Left renal cortex interstitium (tissue), 4 donors: ENCODE results near the gene UBR3. TPM values are rescaled to one million over a fixed set of nuclear protein-coding genes. Genes with fewer than 3 reads are reported as not detected.
"Not testable (repeated sequence)": the region's sequence is repeated elsewhere in the genome, so short reads cannot be mapped to it uniquely, and the experiment has no call there.

Experiments
- DNase-seq, 4 donors: peaks; one replicate each; pipeline ENCODE4 v3.0.0-alpha.2; 2013; ENCODE audit warnings: low read depth in 4 of 4, low spot score in 2 of 4, missing footprints in 1 of 4
- polyA plus RNA-seq, 4 donors: library from polyadenylated mRNA; unstranded; fragments of 120-200 nt; gene quantifications; one replicate each; pipeline ENCODE4 v1.2.1, GENCODE V29; 2013; ENCODE audit not compliant: insufficient read length in 4 of 4

The UBR3 gene
- polyA plus RNA-seq, 4 donors = 30.4 to 47.2 (median 39.1) TPM

DNA sequence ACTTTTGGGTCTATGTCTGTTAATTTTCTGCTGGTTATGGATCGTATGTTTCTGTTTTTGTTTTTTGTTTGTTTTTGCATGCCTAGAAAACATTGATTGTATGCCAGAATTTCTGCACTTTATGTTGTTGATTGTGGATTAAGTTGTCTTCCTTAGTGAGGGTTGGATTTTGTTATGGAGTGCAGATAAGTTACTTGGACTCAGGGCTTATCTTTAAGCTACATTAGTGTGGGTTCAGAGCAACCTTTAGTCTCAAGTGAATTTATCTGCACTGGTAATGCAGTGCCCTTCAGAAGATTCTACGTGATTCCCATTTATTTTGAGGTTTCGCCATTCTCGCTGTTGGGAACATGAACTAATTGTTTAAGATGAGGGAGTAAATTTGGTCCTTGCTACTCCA is 32.9 kb downstream of the UBR3 start:
- DNase-seq = no peak

DNA sequence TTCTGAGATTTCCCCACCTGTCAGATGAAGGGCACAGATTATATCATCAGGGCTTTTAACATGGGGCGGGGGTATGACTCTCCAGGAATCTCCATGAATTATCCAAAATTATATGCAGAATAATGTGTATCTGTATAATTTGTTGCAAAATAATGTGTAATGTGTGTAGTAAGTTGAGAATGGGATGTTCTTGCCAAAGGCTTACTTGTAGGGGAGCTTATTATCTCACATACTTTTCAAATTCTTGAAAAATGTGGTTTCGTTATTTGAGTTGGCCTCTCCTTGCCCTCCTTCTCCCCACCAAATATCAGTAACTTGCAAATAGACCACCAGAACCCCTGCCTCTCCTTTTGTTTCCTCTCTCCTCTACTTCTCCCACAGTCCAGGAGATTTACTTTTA is 35.6 kb downstream of the UBR3 start:
- no peak for DNase-seq

- DNase-seq = no peak
Measured at GRCh38 chr2:169865492-169865891, 38.2 kb downstream of the UBR3 start.

DNA sequence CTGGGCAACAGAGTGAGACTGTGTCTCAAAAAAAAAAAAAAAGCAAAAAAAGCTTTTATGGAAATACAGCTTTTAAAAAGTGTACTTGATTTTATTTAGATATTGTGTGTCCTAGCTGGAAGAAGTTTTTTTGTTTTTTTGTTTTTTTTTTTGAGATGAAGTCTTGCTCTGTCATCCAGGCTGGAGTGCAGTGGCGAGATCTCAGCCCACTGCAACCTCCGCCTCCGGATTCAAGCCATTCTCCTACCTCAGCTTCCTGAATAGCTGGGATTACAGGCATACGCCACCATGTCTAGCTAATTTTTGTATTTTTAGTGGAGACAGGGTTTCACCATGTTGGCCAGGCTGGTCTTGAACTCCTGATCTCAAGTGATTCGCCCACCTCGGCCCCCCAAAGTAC is 39.0 kb downstream of the UBR3 start:
- DNase-seq = not testable (repeated sequence)

DNA sequence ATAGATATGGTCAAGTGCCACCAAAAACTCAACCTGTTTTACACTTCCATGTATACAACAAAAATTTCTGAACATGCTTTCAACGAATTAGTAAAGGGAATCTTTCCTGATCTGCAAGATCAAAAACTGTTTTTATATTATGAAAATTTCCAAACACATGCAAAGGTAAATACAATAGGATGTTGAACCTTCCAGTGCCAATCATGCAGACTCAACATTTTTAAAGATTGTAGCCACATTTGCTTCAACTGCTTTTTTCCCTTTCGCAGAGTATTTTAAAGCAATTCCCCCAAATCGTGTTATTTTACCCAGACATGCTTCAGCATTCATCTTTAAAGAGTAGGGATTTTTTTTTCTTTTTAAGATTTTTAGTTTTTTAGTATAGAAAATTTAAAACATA is 40.3 kb downstream of the UBR3 start:
- no peak for DNase-seq

DNA sequence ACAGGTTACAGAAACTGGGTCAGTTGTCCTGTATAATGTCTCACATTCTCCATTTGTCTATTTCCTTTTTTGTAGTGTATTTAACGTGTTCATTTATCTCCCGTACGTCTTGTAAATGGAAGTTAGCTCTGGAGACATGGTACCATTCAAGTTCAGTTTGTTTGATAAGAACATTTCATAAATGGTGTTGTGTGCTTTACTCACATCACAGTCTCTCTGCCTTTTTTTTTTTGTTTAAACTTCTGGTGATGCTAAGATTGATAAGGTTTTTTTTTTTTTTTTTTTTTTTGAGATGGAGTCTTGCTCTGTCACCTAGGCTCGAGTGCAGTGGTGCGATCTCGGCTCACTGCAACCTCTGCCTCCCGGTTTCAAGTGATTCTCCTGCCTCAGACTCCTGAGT is 41.7 kb downstream of the UBR3 start:
- no peak for DNase-seq

GRCh38 chr2:169871369-169871768 is 44.1 kb downstream of the UBR3 start:
- DNase-seq = not testable (repeated sequence)

GRCh38 chr2:169871994-169872393 is 44.7 kb downstream of the UBR3 start:
- DNase-seq = no peak

DNA sequence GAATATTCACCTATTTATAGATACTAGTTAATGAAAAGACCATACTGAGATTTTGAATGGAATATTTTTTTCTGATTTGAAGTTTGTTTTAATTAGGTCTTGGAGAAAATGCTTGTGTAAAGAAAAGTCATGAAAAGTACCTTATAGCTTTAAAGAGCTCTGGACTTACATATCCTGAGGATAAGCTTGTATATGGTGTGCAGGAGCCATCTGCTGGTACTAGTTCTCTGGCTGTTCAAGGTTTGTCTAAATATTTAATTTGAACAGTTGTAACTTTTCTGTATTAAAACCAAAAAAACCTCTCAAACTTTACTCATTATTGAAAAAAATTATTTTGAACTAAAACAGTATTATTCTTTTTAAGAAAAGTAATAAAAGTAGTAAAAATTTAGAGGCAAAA is 50.1 kb downstream of the UBR3 start:
- DNase-seq = no peak

DNA sequence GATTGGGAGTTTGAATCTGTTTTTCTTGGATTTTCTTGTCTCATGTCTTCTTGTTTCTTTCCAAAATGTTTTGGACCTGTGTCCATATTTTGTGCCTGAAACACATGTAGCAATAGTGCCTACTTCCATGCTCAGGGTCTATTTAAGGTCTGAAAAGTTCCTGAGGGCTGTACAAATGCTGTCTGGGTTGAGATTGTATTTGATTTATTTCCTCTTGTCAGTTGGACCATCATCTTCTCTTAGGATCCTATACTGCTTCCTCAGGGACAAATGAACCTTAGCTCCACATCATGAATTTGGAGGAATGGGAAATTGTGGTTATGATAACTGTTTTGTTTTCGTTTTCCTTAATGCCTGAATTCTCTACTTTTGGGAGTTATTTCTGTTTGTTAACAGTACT is 59.9 kb downstream of the UBR3 start:
- no peak for DNase-seq

- DNase-seq = no peak
Measured at GRCh38 chr2:169891593-169892298, 64.5 kb downstream of the UBR3 start.

- no peak for DNase-seq
Measured at GRCh38 chr2:169892951-169893350, 65.7 kb downstream of the UBR3 start.

DNA sequence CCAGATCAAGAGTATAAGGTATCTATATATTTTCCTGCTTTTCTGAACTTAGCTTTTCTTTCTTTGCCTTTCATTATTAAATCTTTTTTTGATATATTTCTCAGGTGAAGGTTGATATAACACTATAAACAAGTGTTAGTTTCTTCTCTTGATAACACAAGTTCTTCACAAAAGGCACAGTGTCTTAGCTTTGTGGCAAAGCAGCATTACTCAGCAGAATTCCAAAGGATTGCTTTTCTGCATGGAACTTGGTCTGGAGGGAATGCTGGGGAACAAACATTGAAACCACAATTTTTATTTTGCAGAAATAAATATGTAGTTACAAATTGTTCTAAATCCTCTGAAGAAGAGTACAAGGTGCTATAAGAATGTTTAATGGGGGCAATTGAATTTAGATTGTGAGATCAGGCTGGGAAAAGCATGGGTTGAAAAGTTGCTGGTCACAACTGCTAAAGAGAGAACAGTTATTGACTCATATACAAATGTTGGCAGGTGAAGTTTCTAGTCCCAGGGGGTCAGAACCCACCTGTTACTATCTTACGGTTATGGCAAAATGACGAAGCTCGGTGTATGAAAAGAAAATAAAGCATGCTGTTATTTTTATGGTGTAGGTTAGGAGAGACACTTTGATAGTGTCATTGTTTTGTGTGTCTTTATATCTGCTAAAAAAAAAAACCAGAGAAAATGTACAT is 68.2 kb downstream of the UBR3 start:
- no peak for DNase-seq

DNA sequence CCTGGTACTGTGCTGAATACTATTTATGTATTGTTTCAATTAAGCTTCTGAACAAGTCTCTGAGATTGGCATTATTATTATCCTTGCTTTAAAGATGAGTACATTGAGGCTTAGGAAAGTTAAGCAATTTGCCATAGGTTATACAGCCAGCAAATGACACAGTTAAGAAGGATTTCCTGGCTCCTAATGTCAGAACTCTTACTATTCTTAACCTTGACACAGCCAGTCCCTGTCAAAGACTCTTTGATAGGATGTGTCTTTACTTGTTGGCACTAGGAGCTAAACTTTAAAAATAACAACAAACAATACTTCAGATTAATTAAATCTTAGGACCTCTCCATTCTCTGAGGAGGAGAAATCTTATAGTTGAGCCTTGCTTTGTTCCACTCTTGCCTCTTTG is 70.6 kb downstream of the UBR3 start:
- no peak for DNase-seq

DNA sequence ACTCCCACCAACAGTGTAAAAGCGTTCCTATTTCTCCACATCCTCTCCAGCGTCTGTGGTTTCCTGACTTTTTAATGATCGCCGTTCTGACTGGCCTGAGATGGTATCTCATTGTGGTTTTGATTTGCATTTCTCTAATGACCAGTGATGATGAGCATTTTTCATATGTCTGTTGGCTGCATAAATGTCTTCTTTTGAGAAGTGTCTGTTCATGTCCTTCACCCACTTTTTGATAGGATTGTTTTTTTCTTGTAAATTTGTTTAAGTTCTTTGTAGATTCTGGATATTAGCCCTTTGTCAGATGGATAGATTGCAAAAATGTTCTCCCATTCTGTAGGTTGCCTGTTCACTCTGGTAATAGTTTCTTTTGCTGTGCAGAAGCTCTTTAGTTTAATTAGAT is 72.8 kb downstream of the UBR3 start:
- DNase-seq = not testable (repeated sequence)

DNA sequence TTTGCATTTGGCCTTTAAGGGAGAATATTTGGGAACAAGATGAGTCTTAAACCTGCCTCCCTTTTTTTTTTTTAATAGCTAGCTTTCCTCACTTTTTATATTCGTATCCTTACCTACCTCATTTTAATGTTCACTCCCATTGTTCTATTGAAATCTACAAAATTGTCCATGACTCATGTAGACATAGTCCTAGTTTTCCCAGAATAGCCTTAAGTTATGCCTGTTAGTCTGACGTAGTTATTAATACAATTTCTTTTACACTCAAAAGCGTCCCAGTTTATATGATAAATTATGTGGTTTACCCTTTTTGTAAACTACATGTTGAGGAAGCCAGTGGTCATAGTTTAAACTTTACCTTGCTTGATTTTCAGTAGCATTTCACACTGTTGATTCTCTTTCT is 73.4 kb downstream of the UBR3 start:
- DNase-seq = no peak

DNA sequence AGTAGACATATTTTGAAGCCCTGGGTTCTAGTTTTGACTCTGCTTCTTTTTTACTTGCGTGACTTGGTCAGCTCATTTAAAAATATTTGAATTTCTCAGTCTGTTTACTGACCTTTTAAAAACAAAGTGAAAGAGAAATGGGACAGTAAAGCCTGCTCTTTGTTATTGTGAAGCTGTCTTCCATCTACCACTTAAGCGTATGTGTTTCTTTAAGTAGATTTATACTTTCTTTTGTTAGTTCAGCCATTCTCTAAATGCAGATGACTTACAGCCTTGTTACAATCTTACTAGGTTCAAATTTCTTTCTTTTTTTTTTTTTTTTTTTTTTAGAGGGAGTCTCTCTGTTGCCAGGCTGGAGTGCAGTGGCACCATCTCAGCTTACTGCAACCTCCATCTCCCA is 79.5 kb downstream of the UBR3 start:
- DNase-seq = no peak

GRCh38 chr2:169909376-169909775 is 82.1 kb downstream of the UBR3 start:
- no peak for DNase-seq

DNA sequence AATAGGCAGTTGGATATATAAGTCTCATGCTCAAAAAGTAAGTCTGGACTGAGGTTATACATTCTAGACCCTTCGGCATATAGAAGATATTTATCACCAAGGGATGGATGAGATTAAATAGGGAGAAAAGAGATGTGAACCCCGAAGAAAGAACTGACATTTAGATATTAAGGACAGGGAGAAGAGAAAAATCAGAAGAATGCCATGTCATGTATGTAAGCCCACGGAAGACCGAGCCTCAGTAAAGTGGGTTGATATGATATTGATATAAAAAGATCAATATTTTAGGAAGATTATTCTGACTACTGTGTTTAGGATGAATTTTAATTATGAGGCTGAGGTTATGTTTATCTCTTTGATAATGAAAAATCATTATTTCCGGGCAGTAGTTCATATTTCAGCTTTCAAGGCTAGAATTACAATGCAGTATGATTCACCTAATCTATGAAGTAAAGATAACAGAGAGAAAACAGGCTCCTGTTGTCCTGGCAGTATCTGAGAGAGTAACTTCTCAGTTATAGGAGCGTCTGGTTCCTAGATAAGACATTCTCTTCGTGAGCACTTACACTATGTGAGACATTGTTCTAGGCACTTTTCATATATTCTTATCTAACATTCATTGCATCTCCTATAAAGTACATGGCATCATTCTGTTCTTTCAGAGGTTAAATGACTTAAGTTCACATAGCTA is 83.0 kb downstream of the UBR3 start:
- no peak for DNase-seq

DNA sequence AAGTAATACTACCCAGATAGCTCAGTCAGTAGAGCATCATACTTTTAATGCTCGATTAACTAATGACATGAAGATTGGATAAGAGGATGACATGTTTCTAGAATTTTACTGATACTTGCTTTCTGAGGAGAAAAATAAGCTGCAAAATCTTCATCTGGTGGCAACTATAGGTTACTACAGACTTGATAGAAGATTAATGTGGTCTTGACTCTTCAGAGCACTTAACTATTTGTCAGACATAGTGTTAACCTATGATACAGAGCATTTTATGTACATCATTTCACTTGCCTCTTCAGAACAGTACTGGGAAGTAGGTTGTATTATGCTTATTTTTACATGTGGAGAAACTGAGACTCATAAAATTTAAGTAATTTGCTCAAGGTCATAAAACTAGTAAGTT is 83.9 kb downstream of the UBR3 start:
- DNase-seq = no peak

GRCh38 chr2:169916623-169917022 is 89.4 kb downstream of the UBR3 start:
- DNase-seq = no peak

- DNase-seq = no peak
Measured at GRCh38 chr2:169923977-169924376, 96.7 kb downstream of the UBR3 start.
